GM21390 (cell line): ENCODE results near the gene LGALS4.
"Not testable (repeated sequence)": the region's sequence is repeated elsewhere in the genome, so short reads cannot be mapped to it uniquely, and the experiment has no call there.

Experiments used
- ATAC-seq: cut with Tn5 transposase; IDR thresholded peaks from one replicate; pipeline ENCODE4 v1.9.1; 2021; ENCODE audit not compliant: unreplicated experiment

LGALS4 gene

DNA sequence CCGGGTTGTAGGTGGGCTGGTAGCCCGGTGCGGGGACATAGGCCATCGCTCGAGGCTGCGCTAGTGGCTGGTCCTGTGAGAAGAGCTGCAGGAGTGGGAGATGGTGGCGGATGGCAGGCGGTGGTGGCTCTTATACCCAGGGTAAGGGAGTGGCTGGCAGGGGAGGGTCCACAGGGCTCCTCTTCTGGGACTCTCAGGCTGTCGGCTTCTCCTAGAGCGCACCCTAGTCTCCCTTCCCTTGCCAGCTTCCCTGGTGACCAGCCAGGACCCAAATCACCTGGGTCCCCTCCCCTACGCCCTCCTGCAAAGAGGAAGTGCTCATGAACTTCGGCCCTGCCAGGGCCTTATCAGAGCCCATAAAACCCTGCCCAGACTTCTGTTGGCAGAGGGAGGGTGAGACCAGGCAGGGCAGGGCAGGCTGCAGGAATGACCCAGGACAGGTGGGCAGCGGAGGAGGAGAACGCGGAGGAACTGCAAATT, at the start of gene LGALS4:
Gene LGALS4 (minus strand): TSS at position 105 of the 480 bp plus-strand sequence. CDS start 59 bp downstream, at position 46.
- ATAC-seq, result no peak

DNA sequence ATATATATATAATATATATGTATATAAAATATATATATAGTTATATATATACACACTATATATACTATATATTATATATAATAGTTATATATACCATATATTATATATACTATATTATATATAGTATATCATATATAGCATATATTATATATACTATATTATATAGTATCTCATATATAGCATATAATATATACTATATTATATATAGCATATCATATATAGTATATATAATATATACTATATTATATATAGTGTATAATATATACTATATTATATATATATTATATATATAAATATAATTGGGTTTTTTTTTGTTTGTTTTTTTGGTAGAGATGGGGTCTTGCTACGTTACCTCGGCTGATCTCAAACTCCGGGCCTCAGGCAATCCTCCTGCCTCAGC, 48.6 kb upstream of the LGALS4 start:
- ATAC-seq, result no peak

DNA sequence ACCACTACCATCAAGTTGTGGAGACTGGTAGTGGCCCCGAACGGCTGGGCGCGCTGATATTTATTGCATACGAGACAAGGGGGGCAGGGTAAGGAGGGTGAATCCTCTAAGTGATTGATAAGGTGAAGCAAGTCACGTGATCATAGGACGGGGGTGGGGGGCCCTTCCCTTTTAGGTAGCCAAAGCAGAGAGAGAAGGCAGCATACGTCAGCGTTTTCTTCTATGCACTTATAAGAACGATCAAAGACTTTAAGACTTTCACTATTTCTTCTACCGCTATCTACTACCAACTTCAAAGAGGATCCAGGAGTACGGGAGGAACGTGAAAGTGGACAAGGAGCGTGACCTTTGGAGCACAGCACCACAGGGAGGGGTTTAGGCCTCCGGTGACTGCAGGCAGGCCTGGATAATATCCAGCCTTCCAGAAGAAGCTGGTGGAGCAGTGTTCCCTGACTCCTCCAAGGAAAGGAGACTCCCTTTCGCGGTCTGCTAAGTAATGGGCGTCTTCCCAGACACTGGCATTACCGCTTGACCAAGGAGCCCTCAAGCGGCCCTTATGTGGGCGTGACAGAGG, 47.0 kb upstream of the LGALS4 start:
- ATAC-seq, result not testable (repeated sequence)

- no peak for ATAC-seq
These were observed 44.1 kb upstream of the LGALS4 start for GRCh38 chr19:38856813-38857212.

- ATAC-seq, result not testable (repeated sequence)
These were observed 43.0 kb upstream of the LGALS4 start for GRCh38 chr19:38855751-38856150.

GRCh38 chr19:38854961-38855360, 42.2 kb upstream of the LGALS4 start:
- ATAC-seq, result not testable (repeated sequence)

- no peak for ATAC-seq
These were observed 40.5 kb upstream of the LGALS4 start for GRCh38 chr19:38853214-38853613.

GRCh38 chr19:38852231-38853044, 39.7 kb upstream of the LGALS4 start:
- no peak for ATAC-seq

DNA sequence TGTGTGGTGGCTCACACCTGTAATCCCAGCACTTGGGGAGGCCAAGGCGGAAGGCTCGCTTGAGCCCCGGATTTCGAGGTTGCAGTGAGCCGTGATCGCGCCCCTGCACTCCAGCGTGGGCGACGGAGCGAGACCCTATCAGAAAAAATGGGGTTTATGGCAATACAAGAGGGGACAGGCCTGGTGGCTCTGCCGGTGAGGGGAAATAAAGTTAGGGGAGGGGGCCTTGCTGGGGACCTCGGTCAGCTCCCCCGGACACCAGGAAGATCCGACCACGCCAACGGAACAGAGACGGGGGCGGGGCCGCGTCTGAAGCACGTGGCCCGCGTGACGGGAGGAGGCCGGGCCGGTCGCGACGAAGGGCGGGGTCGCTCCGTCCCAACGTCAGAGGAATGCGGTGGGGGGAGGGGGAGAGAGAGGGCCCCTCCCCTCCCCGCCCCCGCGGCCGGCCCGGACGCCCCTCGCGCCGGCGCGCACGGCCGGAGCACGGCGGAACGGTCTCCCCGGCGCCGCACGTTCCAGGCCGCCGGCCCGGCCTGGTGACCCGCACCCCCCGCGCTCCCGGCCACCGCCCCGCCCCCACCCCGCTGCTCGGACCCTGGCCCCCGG, 39.0 kb upstream of the LGALS4 start:
- ATAC-seq, result no peak

- ATAC-seq, result no peak
These were observed 38.4 kb upstream of the LGALS4 start for GRCh38 chr19:38850976-38851621.

DNA sequence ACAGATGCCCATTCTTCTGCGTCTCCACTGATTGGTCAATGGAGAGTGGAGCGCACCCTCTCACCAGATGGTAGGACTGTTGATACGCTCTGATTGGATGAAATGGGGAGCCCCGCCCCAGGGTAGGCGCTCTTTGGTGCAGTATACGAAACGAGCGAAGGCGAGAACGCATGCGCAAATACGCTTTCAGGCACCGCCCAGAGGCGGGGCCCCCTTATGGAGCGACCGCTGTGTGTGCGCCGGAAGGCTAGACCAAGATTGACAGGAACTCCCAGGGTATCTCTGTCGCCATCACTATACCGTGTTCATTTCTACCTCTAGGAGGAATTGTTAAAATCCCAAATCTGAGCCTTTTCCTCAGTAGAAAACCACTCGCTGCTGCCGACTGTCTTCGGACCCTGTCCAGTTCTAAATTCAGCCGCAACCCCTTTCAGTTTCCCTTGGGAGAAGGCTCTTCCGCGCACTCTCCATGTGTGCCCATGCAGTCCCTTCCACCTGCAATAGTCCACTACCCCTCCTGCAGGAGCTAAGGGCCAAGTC, 37.8 kb upstream of the LGALS4 start:
- peak; percentile 55 for ATAC-seq

- ATAC-seq, result peak; percentile 51
These were observed 37.2 kb upstream of the LGALS4 start, which contains the start of gene HNRNPL for GRCh38 chr19:38849860-38850435. HNRNPL (minus strand) TSS chr19:38849986; CDS start chr19:38849966, 20 bp downstream.

DNA sequence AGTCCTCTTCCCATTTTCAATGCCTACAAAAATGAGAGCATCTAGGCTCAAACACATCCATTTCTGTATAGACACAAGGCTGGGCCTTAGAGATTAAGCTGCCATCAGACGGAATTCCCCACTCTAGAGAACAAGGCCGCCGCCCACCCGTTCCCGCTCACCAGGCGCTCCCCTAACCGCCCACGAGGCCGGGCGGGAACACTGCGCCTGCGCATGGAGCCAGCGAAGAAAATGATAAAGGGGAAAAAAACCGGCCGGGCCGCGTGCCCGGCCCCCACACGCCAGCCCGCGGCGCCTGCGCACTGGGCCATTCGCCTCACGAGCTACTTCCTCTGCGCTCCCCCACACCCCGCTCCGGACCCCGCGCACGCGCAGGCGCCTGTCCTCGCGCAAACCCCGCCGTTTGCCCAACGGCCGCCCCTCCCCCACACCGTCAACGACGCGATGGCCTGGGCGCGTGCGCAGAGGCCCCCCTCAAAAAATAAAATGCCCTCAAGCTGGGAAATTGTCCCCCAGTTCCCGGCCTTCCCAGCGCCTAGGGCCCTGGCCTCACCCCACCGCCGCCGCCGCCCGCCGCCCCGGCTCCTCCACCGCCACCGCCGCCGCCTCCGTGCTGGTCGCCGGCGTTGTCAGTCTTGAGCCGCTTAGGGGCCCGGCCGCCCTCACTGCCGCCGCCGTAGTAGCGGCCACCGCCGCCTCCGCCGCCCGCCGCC, 36.6 kb upstream of the LGALS4 start:
- no peak for ATAC-seq

GRCh38 chr19:38848299-38849146, 35.8 kb upstream of the LGALS4 start:
- no peak for ATAC-seq

DNA sequence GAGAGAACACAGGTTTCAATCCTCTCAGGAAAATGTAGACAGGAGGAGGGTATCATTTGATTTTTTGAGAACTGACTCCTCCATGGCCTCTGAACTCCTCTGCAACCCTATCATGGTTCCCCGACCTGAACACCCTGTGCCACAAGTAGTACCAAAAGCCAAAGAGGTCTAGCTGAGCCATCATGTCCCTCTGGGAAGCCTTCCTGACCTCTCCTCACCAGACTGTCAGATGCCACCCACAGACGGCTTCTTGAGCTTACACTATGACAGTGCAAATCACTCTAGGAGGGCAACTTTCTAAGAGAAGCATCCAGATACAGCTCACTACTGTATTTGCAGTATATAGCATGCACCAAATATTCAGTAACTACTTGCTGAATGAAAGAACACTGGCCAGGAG, 33.4 kb upstream of the LGALS4 start:
- ATAC-seq, result no peak

- no peak for ATAC-seq
These were observed 32.8 kb upstream of the LGALS4 start for GRCh38 chr19:38845374-38846024.

GRCh38 chr19:38844093-38844686, 31.4 kb upstream of the LGALS4 start:
- ATAC-seq, result no peak

- no peak for ATAC-seq
These were observed 30.5 kb upstream of the LGALS4 start for GRCh38 chr19:38843175-38843758.
